PFSK-1 (cell line): ENCODE measurements around the gene NFKBIA.

Experiments used
- FOXP2 ChIP-seq: optimal IDR thresholded peaks from 2 replicates; pipeline ENCODE3; 2011; ENCODE audit warnings: borderline replicate concordance, control low read depth, inconsistent platforms; ENCODE audit not compliant: insufficient read depth; ENCODE audit errors: extremely low read length, extremely low read depth
- POLR2AphosphoS5 ChIP-seq: IDR thresholded peaks from 2 replicates; pipeline ENCODE4 v1.6.1; 2012; ENCODE audit warnings: low read depth, mild to moderate bottlenecking, control low read depth, low read length, moderate library complexity
- SIN3A ChIP-seq: IDR thresholded peaks from 2 replicates; pipeline ENCODE4 v1.6.1; 2012; ENCODE audit warnings: mild to moderate bottlenecking, low read length, moderate library complexity, borderline replicate concordance; ENCODE audit not compliant: insufficient read depth
- TAF1 ChIP-seq: IDR thresholded peaks from 2 replicates; pipeline ENCODE4 v1.6.1; 2012; ENCODE audit warnings: low read length, control low read depth, borderline replicate concordance; ENCODE audit not compliant: insufficient read depth
- TF ChIP-seq, protein P1 (sequence below), 2 experiments: IDR thresholded peaks; 2 replicates each; pipeline versions ENCODE4 v1.6.1 to v1.8.0; 2011 to 2012; ENCODE audit warnings: low read depth in 2 of 2, low read length in 2 of 2, control low read depth in 1 of 2, inconsistent platforms in 1 of 2, mild to moderate bottlenecking in 1 of 2, moderate library complexity in 1 of 2; ENCODE audit not compliant: insufficient read depth in 1 of 2

NFKBIA gene

GRCh38 chr14:35378425-35379233, 25.9 kb downstream of the NFKBIA start:
- no peak for TF ChIP-seq TAF1
- TF ChIP-seq, protein P1, sequence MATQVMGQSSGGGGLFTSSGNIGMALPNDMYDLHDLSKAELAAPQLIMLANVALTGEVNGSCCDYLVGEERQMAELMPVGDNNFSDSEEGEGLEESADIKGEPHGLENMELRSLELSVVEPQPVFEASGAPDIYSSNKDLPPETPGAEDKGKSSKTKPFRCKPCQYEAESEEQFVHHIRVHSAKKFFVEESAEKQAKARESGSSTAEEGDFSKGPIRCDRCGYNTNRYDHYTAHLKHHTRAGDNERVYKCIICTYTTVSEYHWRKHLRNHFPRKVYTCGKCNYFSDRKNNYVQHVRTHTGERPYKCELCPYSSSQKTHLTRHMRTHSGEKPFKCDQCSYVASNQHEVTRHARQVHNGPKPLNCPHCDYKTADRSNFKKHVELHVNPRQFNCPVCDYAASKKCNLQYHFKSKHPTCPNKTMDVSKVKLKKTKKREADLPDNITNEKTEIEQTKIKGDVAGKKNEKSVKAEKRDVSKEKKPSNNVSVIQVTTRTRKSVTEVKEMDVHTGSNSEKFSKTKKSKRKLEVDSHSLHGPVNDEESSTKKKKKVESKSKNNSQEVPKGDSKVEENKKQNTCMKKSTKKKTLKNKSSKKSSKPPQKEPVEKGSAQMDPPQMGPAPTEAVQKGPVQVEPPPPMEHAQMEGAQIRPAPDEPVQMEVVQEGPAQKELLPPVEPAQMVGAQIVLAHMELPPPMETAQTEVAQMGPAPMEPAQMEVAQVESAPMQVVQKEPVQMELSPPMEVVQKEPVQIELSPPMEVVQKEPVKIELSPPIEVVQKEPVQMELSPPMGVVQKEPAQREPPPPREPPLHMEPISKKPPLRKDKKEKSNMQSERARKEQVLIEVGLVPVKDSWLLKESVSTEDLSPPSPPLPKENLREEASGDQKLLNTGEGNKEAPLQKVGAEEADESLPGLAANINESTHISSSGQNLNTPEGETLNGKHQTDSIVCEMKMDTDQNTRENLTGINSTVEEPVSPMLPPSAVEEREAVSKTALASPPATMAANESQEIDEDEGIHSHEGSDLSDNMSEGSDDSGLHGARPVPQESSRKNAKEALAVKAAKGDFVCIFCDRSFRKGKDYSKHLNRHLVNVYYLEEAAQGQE (IDR thresholded peaks at IDR 0.05; ENCODE audit: insufficient read depth in 1 of 2, low read depth in 2 of 2, low read length in 2 of 2), result no peak
- no peak for TF ChIP-seq POLR2AphosphoS5
- TF ChIP-seq SIN3A, result no peak
- no peak for TF ChIP-seq FOXP2

DNA sequence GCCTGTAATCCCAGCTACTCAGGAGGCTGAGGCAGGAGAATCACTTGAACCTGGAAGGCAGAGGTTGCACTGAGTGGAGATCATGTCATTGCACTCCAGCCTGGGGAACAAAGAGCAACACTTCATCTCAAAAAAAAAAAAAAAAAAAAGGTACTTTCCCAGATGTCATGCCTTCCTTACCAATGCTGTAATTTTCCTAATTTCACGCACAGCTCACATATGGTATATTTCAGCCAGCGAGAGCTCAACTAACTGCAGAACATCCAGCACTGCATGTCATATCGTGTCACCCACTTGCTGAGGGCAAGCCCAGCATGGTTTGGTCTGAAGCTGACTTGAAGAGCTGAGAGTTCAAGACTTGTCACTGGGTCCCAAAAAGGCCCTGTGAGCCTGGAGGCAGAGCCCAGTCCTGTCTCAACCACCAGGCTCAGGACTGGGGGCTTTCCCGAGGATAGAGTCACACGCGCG, 29.0 kb downstream of the NFKBIA start:
- TF ChIP-seq TAF1 (no peak), SIN3A (no peak), FOXP2 (no peak), POLR2AphosphoS5 (no peak)
- TF ChIP-seq, protein P1 (IDR thresholded peaks at IDR 0.05; ENCODE audit: insufficient read depth in 1 of 2, low read depth in 2 of 2, low read length in 2 of 2), result no peak

DNA sequence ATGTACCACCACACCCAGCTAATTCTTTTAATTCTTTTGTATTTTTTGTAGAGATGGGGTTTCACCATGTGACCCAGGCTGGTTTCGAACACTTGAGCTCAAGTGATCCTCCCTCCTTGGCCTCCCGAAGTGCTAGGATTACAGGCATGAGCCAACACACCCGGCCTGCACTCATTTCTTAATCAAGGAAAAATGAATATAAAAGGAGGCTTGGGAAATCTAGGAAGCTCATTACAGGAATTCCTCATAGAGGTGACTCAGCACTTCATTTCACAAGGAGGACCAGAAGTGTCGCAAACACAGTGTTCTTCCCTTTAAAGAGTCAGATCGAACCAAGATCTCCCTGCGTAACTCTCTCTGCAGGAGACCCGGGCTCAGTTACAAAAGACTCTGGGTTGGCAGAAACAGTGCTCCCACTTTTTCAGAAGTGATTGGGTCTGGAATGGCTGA, 30.3 kb downstream of the NFKBIA start:
- TF ChIP-seq SIN3A (no peak), POLR2AphosphoS5 (no peak), FOXP2 (no peak), TAF1 (no peak)

DNA sequence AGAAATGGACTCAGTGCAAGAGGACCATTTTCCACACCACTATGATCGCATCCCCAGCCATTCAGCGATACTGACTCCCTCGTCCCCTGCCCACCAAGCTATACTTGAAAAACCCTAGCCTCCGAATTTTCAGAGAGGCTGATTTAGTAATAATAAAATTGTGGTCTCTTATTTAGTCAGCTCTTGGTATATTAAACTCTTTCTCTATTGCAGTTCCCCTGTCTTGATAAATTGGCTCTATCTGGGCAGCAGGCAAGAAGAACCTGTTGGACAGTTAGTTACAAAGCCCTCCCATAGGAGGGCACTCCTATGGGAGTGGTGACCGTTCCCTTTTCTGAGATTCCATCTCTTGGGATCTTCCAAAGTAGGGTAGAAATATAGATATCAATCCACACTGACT, 33.6 kb downstream of the NFKBIA start:
- TF ChIP-seq SIN3A, result no peak
- no peak for TF ChIP-seq FOXP2
- TF ChIP-seq POLR2AphosphoS5, result no peak
- no peak for TF ChIP-seq TAF1
- TF ChIP-seq, protein P1 (IDR thresholded peaks at IDR 0.05; ENCODE audit: insufficient read depth in 1 of 2, low read depth in 2 of 2, low read length in 2 of 2), result no peak

- TF ChIP-seq SIN3A (no peak), POLR2AphosphoS5 (no peak), FOXP2 (no peak), TAF1 (no peak)
- TF ChIP-seq, protein P1 (IDR thresholded peaks at IDR 0.05; ENCODE audit: insufficient read depth in 1 of 2, low read depth in 2 of 2, low read length in 2 of 2), result no peak
These were observed 34.8 kb downstream of the NFKBIA start for GRCh38 chr14:35369701-35370191.
